ENCODE data around the gene FIGNL2.

DNA sequence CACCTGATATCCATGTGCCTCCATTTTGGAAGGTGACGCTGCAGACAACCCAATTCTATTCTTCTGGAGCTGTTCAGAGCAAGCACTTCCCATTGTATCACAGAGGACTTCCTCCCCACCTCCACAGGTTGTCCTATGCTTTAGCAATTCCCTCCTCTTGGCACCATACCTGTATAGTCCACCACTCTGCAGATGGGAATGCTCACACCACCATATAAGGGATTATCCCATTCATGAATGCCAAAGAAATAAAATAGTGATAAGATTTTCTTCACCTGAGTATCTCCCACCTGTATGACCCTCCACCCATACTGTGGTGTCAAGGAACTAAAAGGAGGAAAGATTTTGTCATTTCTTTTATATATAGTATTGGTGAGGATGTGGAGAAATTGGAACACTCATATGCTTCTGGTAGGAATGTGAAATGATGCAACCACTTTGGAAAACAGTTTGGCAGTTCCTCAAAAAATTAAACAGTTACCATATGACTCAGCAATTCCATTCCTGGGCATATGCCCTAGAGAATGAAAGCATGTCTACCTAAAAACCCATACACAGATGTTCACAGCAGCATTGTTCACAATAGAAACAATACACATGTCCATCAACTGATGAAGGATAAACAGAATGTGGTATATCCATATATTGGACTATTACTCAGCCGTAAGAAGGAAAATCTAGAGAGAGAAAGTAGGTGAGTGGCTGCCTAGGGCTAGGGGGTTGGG, 75.2 kb downstream of the FIGNL2 start:
- TF ChIP-seq, protein P1, sequence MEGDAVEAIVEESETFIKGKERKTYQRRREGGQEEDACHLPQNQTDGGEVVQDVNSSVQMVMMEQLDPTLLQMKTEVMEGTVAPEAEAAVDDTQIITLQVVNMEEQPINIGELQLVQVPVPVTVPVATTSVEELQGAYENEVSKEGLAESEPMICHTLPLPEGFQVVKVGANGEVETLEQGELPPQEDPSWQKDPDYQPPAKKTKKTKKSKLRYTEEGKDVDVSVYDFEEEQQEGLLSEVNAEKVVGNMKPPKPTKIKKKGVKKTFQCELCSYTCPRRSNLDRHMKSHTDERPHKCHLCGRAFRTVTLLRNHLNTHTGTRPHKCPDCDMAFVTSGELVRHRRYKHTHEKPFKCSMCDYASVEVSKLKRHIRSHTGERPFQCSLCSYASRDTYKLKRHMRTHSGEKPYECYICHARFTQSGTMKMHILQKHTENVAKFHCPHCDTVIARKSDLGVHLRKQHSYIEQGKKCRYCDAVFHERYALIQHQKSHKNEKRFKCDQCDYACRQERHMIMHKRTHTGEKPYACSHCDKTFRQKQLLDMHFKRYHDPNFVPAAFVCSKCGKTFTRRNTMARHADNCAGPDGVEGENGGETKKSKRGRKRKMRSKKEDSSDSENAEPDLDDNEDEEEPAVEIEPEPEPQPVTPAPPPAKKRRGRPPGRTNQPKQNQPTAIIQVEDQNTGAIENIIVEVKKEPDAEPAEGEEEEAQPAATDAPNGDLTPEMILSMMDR (IDR thresholded peaks at IDR 0.05; ENCODE audit: insufficient read depth, low read depth, low read length), result no peak
- TF ChIP-seq EZH2 (IDR thresholded peaks at IDR 0.05; ENCODE audit: insufficient read depth, low read length), result no peak
